Measurements from ENCODE around the gene CTRL. TPM values are rescaled to one million over a fixed set of nuclear protein-coding genes. Genes with fewer than 3 reads are reported as not detected.

Gene CTRL
- total RNA-seq, 1 donor from 2014 or later: 0.59 TPM

DNA sequence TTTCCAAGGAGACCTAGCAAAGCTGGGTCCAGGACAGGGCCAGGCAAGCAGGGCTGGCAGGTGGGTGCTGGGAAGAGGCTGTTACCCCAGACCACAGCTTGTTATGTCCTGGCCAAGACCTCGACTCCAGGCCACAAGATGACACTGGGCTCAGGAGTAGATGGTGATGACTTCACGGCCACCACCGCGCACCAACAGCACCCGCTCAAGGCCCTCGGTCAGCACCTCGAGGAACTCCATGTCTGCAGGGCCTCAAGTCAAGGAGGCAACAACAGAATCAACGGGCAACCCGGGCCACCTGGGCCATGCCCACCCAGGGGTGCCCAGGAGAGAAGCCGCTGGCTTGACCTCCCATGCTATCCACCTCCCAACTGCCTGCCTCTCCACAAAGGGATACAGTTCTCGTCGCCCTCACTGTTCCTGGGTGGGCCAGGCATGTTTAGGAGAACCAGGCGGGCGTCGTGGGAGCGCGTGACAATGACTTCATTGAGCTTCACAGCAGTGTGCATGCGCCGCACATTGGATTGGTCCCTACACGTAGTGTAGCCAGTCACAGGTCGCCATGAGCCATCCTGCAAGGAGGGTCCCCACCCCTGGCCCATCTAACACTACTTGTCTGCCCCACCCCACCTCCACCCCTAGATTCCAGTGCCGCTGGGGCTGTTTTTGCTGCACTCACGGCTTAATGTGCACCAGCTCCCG lies 13.2 kb upstream of the CTRL start:
- ATAC-seq: no peak
- TF ChIP-seq, protein P1, sequence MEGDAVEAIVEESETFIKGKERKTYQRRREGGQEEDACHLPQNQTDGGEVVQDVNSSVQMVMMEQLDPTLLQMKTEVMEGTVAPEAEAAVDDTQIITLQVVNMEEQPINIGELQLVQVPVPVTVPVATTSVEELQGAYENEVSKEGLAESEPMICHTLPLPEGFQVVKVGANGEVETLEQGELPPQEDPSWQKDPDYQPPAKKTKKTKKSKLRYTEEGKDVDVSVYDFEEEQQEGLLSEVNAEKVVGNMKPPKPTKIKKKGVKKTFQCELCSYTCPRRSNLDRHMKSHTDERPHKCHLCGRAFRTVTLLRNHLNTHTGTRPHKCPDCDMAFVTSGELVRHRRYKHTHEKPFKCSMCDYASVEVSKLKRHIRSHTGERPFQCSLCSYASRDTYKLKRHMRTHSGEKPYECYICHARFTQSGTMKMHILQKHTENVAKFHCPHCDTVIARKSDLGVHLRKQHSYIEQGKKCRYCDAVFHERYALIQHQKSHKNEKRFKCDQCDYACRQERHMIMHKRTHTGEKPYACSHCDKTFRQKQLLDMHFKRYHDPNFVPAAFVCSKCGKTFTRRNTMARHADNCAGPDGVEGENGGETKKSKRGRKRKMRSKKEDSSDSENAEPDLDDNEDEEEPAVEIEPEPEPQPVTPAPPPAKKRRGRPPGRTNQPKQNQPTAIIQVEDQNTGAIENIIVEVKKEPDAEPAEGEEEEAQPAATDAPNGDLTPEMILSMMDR (IDR thresholded peaks at IDR 0.05): no peak
- DNase-seq: no peak

GRCh38 chr16:67943619-67944504 lies 12.2 kb upstream of the CTRL start, which contains the start of gene LCAT:
Gene LCAT (minus strand): TSS chr16:67944120. CDS start chr16:67944101, 19 bp downstream.
- Histone ChIP-seq H3K27ac (peak within 1 kb of the TSS; percentile 64), H3K9me3 (no peaks in the 10 kb centered on the region), H3K27me3 (ENCODE audit: low read depth) (no peaks in the 10 kb centered on the region), H3K36me3 (peaks cover 90% of the 10 kb centered on the region), H3K4me1 (peaks cover 14% of the 10 kb centered on the region), H3K4me3 (no peak within 1 kb of the TSS)
- TF ChIP-seq, protein P1 (IDR thresholded peaks at IDR 0.05): no peak
- DNase-seq: no peak
- ATAC-seq: peak; percentile 31 to 44
- intact Hi-C loops (cut with DNase I): no loop called here

More for the DNA sequence above, 13.2 kb upstream of the CTRL start:
- Histone ChIP-seq H3K9me3 (no peaks in the 10 kb centered on the region), H3K4me1 (peaks cover 14% of the 10 kb centered on the region), H3K27ac (peak overlapping the region; percentile 64), H3K27me3 (ENCODE audit: low read depth) (no peaks in the 10 kb centered on the region), H3K4me3 (no peak overlapping the region), H3K36me3 (peaks cover 93% of the 10 kb centered on the region)
- intact Hi-C loops (cut with DNase I): no loop called here

- Histone ChIP-seq H3K27ac (peak overlapping the region; percentile 64), H3K27me3 (ENCODE audit: low read depth) (no peaks in the 10 kb centered on the region), H3K4me1 (peaks cover 14% of the 10 kb centered on the region), H3K9me3 (no peaks in the 10 kb centered on the region), H3K4me3 (no peak overlapping the region), H3K36me3 (peaks cover 84% of the 10 kb centered on the region)
- intact Hi-C loops (cut with DNase I): no loop called here
- DNase-seq: no peak
- TF ChIP-seq, protein P1 (IDR thresholded peaks at IDR 0.05): no peak
- ATAC-seq: no peak
Measured at GRCh38 chr16:67943256-67943618, 11.6 kb upstream of the CTRL start.

DNA sequence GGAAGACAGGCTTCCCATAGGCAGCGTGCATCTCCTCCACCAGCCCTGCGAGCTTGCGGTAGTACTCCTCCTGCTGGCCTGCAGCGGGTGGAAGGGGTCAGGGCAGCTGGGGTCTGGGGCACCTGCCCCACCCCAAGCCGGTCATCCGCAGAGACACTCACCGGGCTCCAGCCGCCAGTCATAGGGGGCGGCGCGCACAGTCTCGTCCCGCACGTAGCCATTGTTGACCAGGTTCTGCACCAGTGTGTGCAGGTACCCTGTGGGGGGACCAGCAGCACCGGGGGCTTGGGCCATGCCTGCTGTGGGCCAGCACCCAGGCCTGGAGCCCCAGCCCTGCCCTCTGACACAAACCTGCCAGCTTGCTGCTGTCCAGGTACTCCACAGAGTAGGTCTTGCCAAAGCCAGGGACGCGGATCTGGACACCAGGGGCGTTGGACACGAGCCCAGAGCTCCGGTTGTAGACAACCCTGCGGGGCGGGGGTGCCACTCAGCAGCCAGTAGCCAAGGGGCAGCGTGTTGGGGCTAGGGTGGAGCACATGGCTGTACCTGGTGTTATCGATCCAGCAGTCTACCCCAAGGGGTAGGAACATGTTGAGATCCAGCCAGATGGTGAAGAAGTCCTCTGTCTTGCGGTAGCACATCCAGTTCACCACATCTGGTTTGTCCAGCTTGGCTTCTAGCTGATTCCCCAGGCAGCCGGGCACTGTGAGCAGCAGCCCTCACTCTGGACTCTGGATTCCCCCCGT lies 11.0 kb upstream of the CTRL start:
- ATAC-seq (peak in 1 of 2 donors; percentile 2), DNase-seq (no peak)
- intact Hi-C loops (cut with DNase I): no loop called here
- TF ChIP-seq, protein P1 (IDR thresholded peaks at IDR 0.05): no peak
- Histone ChIP-seq H3K27ac (no peak overlapping the region), H3K4me1 (peaks cover 16% of the 10 kb centered on the region), H3K4me3 (no peak overlapping the region), H3K9me3 (no peaks in the 10 kb centered on the region), H3K36me3 (peaks cover 78% of the 10 kb centered on the region), H3K27me3 (ENCODE audit: low read depth) (no peaks in the 10 kb centered on the region)

DNA sequence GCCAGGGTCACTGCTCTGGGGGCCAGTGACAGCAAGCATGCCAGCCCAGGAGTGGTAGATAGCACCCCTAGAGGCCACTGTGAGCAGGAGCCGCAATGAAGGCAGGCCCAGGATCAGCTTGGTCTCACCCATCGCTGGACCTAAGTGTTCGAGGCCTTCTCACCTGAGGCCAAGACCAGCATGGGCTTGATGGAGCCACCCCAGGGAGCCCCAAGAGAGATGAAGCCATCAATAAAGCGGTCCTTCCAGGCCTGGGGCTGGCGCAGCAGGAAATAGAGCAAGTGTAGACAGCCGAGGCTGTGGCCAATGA lies 10.5 kb upstream of the CTRL start:
- H3K36me3 ChIP-seq: peaks cover 73% of the 10 kb centered on the region

More for the DNA sequence above, 10.5 kb upstream of the CTRL start:
- no peaks in the 10 kb centered on the region for H3K27me3 ChIP-seq (ENCODE audit: low read depth)
- intact Hi-C loops (cut with DNase I): no loop called here
- H3K4me1 ChIP-seq: peaks cover 21% of the 10 kb centered on the region
- TF ChIP-seq, protein P1 (IDR thresholded peaks at IDR 0.05): peak; percentile 67
- no peak overlapping the region for H3K4me3 ChIP-seq
- H3K9me3 ChIP-seq: no peaks in the 10 kb centered on the region
- no peak for DNase-seq
- peak; percentile 35 to 45 for ATAC-seq
- H3K27ac ChIP-seq: no peak overlapping the region
